Psoas muscle (tissue), 8 donors: ENCODE data around the gene RRP8. TPM values are rescaled to one million over a fixed set of nuclear protein-coding genes. Genes with fewer than 3 reads are reported as not detected.

ENCODE experiments used
- ATAC-seq, 4 donors: fragments of 200-7000 bp; cut with Tn5 transposase; one replicate each; pipeline ENCODE4 v1.9.1; 2020; ENCODE audit warnings: moderate library complexity in 3 of 4, mild to moderate bottlenecking in 2 of 4
- DNase-seq, 2 donors: peaks; one replicate each; pipeline ENCODE4 v3.0.0-alpha.2; 2020
- H3K27ac ChIP-seq: fragments of 200-600 bp; one replicate; pipeline ENCODE4 v1.8.0; 2022
- H3K27me3 ChIP-seq, 3 donors: fragments of 200-600 bp in 1 of 3; one replicate each; pipeline versions ENCODE4 v1.6.1 to v1.8.0; 2013 to 2022; ENCODE audit warnings: low read length in 2 of 3, mild to moderate bottlenecking in 2 of 3, moderate library complexity in 1 of 3; ENCODE audit not compliant: insufficient read depth in 3 of 3
- H3K36me3 ChIP-seq, 2 donors: fragments of 200-600 bp in 1 of 2; one replicate each; pipeline versions ENCODE4 v1.6.1 to v1.8.0; 2013 to 2022; ENCODE audit warnings: low read depth in 1 of 2, mild to moderate bottlenecking in 1 of 2, moderate library complexity in 1 of 2; ENCODE audit not compliant: insufficient read depth in 1 of 2
- H3K4me1 ChIP-seq: fragments of 200-600 bp; one replicate; pipeline ENCODE4 v1.8.0; 2022
- H3K4me3 ChIP-seq: fragments of 200-600 bp; one replicate; pipeline ENCODE4 v1.8.0; 2022; ENCODE audit warnings: mild to moderate bottlenecking
- H3K9me3 ChIP-seq: fragments of 200-600 bp; one replicate; pipeline ENCODE4 v1.8.0; 2022
- WGBS, 3 donors: extraction: QIAGEN DNeasy Blood & Tissue Kit; methylation state at CpG; one replicate each; pipeline versions ENCODE4 v1.1.6 to v1.1.7; 2013; 5-methylcytosine and 5-hydroxymethylcytosine counted together
- intact Hi-C, 2 donors: fragments of 100-400 bp; cut with DNase I; formaldehyde crosslinking; loops; one replicate each; pipeline versions ENCODE4 v1.11.0 to v1.14.2; 2022
- polyA plus RNA-seq, 3 donors: library from polyadenylated mRNA; stranded (reverse); fragments of 200-250 nt; gene quantifications; one replicate each; pipeline ENCODE4 v1.2.3, GENCODE V29; 2013
- total RNA-seq, 4 donors: library from RNA; stranded (reverse); fragmentation: NEBNext Ultra II Directional in 2 of 4; extraction: Animal tissue kit (Norgen Biotek cat#: 25700) in 2 of 4; gene quantifications; one replicate each; pipeline versions ENCODE4 v1.2.1 to v1.2.4, GENCODE V29; 2021 to 2023
- TF ChIP-seq, protein P1 (sequence below): fragments of 200-600 bp; IDR thresholded peaks from one replicate; pipeline ENCODE4 v1.8.0; 2022; ENCODE audit warnings: antibody characterized with exemption
- donor health status: healthy with polysubstance abuse.
- donor health status: DM: no; HTN: no; CAD: no; lungs with moderate emphysema.
- donor health status: Bipolar disorder and iron deficiency.
- donor health status: healthy.
- donor health status: DM: yes; HTN: yes; CAD: no.
- donor health status: DM: no; HTN: no; CAD: no.
- donor health status: DM: no; HTN: no; CAD: no.
- donor health status: DM: yes; HTN: yes; CAD: no.

Gene RRP8
- total and polyA plus RNA-seq, 7 donors, result 11.6 to 34.0 (median 18.4) TPM

DNA sequence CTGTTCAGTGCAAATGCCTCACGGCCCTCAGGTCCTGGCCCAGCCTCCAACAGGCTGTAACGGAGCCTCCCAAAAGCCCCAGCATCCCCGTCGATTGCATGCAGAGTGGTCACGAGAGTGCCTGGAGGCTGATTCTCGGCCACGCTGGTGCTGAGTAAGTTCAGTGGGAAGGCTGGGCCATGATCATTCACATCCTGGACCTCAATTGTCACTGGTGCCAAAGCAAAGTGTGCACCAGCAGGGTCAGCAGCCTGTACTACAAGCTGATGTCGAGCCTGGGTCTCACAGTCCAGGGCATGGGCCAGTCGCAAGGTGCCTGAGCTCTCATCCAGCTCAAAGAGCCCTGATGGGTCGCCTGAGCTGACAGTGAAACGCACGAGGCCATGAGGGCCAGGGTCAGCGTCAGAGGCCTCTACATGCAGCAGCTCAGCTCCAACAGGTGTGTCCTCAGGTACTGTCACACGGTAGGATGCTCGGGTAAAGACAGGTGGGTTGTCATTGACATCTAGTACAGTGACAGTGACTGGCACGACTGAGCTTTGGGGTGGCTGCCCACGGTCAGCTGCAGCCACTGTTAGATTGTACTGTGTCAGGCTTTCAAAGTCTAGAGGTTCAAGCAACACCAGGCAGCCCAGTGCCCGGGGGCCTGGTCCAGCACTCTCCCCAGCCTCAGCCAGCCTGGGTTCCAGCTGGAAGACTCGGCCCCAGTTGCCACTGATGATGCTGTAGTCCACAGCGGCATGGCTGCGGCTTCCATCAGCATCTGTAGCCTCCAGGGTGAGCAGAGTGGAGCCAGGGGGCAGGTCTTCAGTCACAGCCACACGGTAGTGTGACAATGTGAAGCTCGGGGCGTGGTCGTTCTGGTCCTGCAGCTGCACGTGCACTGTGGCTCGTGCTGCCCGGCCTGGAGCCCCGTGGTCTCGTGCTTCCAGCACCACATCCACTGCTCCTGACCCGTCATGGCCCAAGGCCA lies 20.3 kb upstream of the RRP8 start:
- no peak for ATAC-seq
- peaks cover 8% of the 10 kb centered on the region for H3K4me1 ChIP-seq
- TF ChIP-seq, protein P1, sequence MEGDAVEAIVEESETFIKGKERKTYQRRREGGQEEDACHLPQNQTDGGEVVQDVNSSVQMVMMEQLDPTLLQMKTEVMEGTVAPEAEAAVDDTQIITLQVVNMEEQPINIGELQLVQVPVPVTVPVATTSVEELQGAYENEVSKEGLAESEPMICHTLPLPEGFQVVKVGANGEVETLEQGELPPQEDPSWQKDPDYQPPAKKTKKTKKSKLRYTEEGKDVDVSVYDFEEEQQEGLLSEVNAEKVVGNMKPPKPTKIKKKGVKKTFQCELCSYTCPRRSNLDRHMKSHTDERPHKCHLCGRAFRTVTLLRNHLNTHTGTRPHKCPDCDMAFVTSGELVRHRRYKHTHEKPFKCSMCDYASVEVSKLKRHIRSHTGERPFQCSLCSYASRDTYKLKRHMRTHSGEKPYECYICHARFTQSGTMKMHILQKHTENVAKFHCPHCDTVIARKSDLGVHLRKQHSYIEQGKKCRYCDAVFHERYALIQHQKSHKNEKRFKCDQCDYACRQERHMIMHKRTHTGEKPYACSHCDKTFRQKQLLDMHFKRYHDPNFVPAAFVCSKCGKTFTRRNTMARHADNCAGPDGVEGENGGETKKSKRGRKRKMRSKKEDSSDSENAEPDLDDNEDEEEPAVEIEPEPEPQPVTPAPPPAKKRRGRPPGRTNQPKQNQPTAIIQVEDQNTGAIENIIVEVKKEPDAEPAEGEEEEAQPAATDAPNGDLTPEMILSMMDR, result no peak
- DNase-seq, result no peak
- H3K4me3 ChIP-seq, result no peak overlapping the region
- no peak overlapping the region for H3K27ac ChIP-seq
- no peaks in the 10 kb centered on the region for H3K9me3 ChIP-seq
- intact Hi-C loops, result no loop called here
- H3K36me3 ChIP-seq, result peaks cover 0 to 16% of the 10 kb centered on the region in 2 donors
- 79 to 85% (median 82%) methylated on average over 31 of the region's 31 CpGs for WGBS, 3 donors
- no peaks in the 10 kb centered on the region for H3K27me3 ChIP-seq

DNA sequence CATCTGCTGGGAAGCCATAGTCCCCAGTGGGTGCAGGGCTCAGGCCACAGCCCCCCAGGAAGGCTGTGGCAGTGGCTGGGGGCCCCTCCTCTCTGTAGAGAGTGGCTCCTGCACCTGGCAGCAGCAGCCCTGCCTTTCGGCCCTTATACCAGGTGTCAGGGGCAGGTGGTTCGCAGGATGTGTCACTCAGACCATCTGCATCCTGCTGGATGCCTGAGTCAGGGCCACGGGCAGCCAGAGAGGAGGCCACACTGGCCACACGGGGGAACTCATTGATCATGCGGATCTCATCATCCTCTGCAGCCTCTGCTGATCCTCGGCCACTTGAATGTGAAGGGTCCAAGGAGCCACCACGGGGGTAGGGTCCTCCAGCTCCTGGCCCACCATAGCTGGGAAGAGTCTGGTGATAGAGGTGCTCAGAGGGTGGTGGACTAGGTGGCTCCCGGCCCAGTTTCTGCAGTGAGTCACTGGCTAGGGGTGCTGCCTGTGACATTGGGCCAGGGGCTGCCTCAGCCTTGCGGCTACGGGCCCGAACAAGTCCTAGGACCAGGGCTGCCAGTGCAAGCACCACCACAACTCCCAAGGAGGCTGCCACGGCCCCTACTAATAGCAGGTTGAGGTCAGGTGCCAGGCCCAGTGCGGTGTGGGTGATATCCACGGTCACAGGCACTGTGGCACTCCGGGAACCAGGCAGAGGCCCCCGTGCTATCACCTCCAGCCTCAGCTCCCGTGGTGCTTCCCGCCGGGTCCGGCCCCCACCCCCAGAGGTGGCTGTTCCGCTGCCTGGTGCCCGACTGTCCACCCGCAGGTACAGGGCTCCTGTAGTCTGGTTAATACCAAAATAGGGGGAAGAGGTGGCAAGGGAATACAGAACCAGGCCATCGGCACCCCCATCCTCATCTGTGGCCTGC lies 19.1 kb upstream of the RRP8 start:
- 85 to 87% (median 86%) methylated on average over 24 of the region's 24 CpGs for WGBS, 3 donors
- ATAC-seq, result no peak
- no peak for DNase-seq
- Histone ChIP-seq H3K9me3 (no peaks in the 10 kb centered on the region), H3K27ac (no peak overlapping the region), H3K36me3 (peaks cover 0 to 16% of the 10 kb centered on the region in 2 donors), H3K4me3 (no peak overlapping the region), H3K4me1 (peaks cover 20% of the 10 kb centered on the region), H3K27me3 (no peaks in the 10 kb centered on the region)
- TF ChIP-seq, protein P1, result no peak
- intact Hi-C loops, result no loop called here

DNA sequence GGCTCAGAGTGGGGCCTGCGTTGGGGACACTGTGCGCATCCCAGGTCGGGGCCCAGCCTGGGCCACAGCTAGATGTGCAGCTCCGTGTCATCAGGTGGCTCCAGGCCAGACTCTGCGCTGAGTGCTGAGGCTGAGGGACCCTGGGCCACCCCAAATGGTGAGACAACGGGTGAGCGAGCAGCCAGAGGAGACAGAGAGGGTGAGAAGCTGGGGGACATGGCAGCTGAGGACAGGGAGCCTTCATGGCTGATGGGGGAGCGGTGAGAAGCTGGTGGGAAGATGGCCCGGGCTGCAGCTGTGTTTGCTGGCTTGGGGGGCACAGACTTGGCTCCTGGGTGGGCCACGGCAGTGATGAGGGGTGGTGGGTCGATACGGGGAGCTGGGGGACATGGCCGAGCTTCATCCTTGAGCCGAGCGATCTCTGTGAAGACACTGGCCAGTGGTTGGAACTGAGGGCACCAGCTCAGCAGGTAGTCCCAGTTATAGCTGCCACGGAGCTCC lies 18.3 kb upstream of the RRP8 start:
- Histone ChIP-seq H3K27me3 (no peaks in the 10 kb centered on the region), H3K27ac (no peak overlapping the region), H3K4me1 (peaks cover 21% of the 10 kb centered on the region), H3K9me3 (no peaks in the 10 kb centered on the region), H3K36me3 (peaks cover 0 to 15% of the 10 kb centered on the region in 2 donors), H3K4me3 (no peak overlapping the region)
- WGBS, 3 donors, result 81 to 87% (median 83%) methylated on average over 16 of the region's 16 CpGs
- intact Hi-C loops, result no loop called here
- no peak for ATAC-seq
- DNase-seq, result no peak
- TF ChIP-seq, protein P1, result no peak

DNA sequence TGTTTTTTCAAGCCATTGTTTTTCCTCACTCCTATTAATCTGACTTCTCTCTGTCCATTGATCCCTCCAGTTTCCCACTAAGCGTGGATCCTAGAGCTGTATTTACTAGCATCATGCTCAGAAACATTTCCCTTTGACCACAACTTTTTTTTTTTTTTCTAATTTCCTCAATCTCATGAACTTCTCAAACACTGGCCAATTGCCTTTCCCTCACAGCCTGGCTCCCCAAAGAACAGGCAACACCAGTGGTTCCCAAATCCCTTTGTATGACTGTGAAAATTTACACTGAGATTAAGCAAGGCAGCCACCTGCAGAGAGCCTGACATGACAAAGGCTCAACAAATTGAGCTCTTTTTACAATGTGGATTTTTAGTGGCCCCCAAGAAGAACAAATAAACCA lies 17.2 kb upstream of the RRP8 start:
- TF ChIP-seq, protein P1, result no peak
- H3K9me3 ChIP-seq, result no peaks in the 10 kb centered on the region
- no peaks in the 10 kb centered on the region for H3K27me3 ChIP-seq
- peaks cover 0 to 17% of the 10 kb centered on the region in 2 donors for H3K36me3 ChIP-seq
- WGBS, 3 donors, result 50 to 100% (median 95%) methylated on average over 1 of the region's 1 CpG
- intact Hi-C loops, result no loop called here
- peaks cover 21% of the 10 kb centered on the region for H3K4me1 ChIP-seq
- H3K27ac ChIP-seq, result no peak overlapping the region
- H3K4me3 ChIP-seq, result no peak overlapping the region
- no peak for ATAC-seq
- no peak for DNase-seq
